Cardiac septum (tissue), 1 donor: ENCODE measurements around the gene SHC2. TPM values are rescaled to one million over a fixed set of nuclear protein-coding genes. Genes with fewer than 3 reads are reported as not detected.

Source experiments
- DNase-seq: peaks from one replicate; pipeline ENCODE4 v3.0.0-alpha.2; 2020; ENCODE audit warnings: low spot score
- intact Hi-C: fragments of 100-400 bp; cut with DNase I; formaldehyde crosslinking; loops from one replicate; pipeline ENCODE4 v1.14.0; 2022
- long read RNA-seq: library from polyadenylated mRNA; unstranded; transcript quantifications from one replicate; pipeline ENCODE4 v2.0.0, GENCODE V29; 2021
- total RNA-seq: library from RNA; stranded (reverse); fragmentation: NEBNext Ultra II Directional; extraction: Animal tissue kit (Norgen Biotek cat#: 25700); gene quantifications from one replicate; pipeline ENCODE4 v1.2.1, GENCODE V29; 2021
- donor health status: DM: no; HTN: no; CAD: no.

Gene SHC2
- 16.8 TPM for total RNA-seq
- long read RNA-seq, transcript SHC2-201 (13 exons, 2,494 nt) = major isoform, 37 of 60 reads
- long read RNA-seq, transcript SHC2-203 (3 exons, 1,551 nt) = minor isoform, 9 of 60 reads
- long read RNA-seq, partial matches to known transcripts = 2 of 60 reads
- long read RNA-seq, other reads (novel, unspliced or antisense) = 10 of 60 reads

GRCh38 chr19:460877-461720 is at the start of gene SHC2:
Gene SHC2, minus strand, starts transcription at chr19:461033. Its CDS starts 37 bp downstream, at chr19:460996.
- no peak for DNase-seq
- intact Hi-C loops = no loop called here

- intact Hi-C loops = no loop called here
- DNase-seq = no peak
These were observed 47.6 kb upstream of the SHC2 start for GRCh38 chr19:508204-509150.

- peak; percentile 97 for DNase-seq
- intact Hi-C loops = loop anchor here (1.0 to 2.0 kb wide), 2 partner anchors 18 to 289 kb away; partner anchors contain the start of gene PTBP1
These were observed 46.7 kb upstream of the SHC2 start, which contains the start of gene TPGS1 for GRCh38 chr19:507286-508203. Gene TPGS1, plus strand, starts transcription at chr19:507497. Its CDS starts 10 bp downstream, at chr19:507507.

GRCh38 chr19:506404-507285 is 45.8 kb upstream of the SHC2 start:
- intact Hi-C loops = loop anchor here (1.0 to 2.0 kb wide), 2 partner anchors 17 to 290 kb away; partner anchors contain the start of gene PTBP1

GRCh38 chr19:504616-505015 is 43.8 kb upstream of the SHC2 start:
- intact Hi-C loops = no loop called here
- no peak for DNase-seq

More at GRCh38 chr19:506404-507285, 45.8 kb upstream of the SHC2 start:
- DNase-seq = peak; percentile 99

GRCh38 chr19:501646-502045 is 40.8 kb upstream of the SHC2 start:
- intact Hi-C loops = no loop called here
- DNase-seq = no peak

- intact Hi-C loops = no loop called here
- DNase-seq = no peak
These were observed 38.3 kb upstream of the SHC2 start for GRCh38 chr19:498977-499623.

- DNase-seq = no peak
- intact Hi-C loops = no loop called here
These were observed 37.7 kb upstream of the SHC2 start for GRCh38 chr19:498511-498891.

GRCh38 chr19:497869-498510 is 37.2 kb upstream of the SHC2 start:
- intact Hi-C loops = no loop called here
- DNase-seq = no peak

GRCh38 chr19:497491-497868 is 36.6 kb upstream of the SHC2 start:
- no peak for DNase-seq
- intact Hi-C loops = no loop called here

- DNase-seq = no peak
- intact Hi-C loops = no loop called here
These were observed 36.2 kb upstream of the SHC2 start for GRCh38 chr19:496986-497385.

GRCh38 chr19:496112-496665 is 35.4 kb upstream of the SHC2 start, which contains the start of gene MADCAM1:
Gene MADCAM1, plus strand, starts transcription at chr19:496486. Its CDS starts 14 bp downstream, at chr19:496500.
- intact Hi-C loops = no loop called here

GRCh38 chr19:495402-496111 is 34.7 kb upstream of the SHC2 start:
- intact Hi-C loops = no loop called here
- no peak for DNase-seq

More at GRCh38 chr19:496112-496665, 35.4 kb upstream of the SHC2 start, which contains the start of gene MADCAM1:
- DNase-seq = no peak

GRCh38 chr19:495081-495401 is 34.2 kb upstream of the SHC2 start:
- DNase-seq = no peak
- intact Hi-C loops = no loop called here

GRCh38 chr19:494171-495080 is 33.6 kb upstream of the SHC2 start:
- DNase-seq = no peak
- intact Hi-C loops = no loop called here
